HepG2 (cell line): ENCODE measurements around the gene SERPINB6. TPM values are rescaled to one million over a fixed set of nuclear protein-coding genes. Genes with fewer than 3 reads are reported as not detected.

Experiments
- E2F2 ChIP-seq: sonication (generic); formaldehyde crosslinking; IDR thresholded peaks from 2 replicates; pipeline ENCODE4 v1.4.0; 2020; ENCODE audit warnings: missing genetic modification reagents, borderline replicate concordance
- FOXO1 ChIP-seq: sonication (generic); formaldehyde crosslinking; IDR thresholded peaks from 2 replicates; pipeline ENCODE4 v1.4.0; 2020; ENCODE audit warnings: missing genetic modification reagents
- FOXP4 ChIP-seq: sonication (generic); formaldehyde crosslinking; IDR thresholded peaks from 2 replicates; pipeline ENCODE4 v1.4.0; 2020; ENCODE audit warnings: missing genetic modification reagents
- GMEB1 ChIP-seq: sonication (generic); formaldehyde crosslinking; IDR thresholded peaks from 2 replicates; pipeline ENCODE4 v1.5.1; 2020; ENCODE audit warnings: missing genetic modification reagents, mild to moderate bottlenecking, borderline replicate concordance
- HNF4A ChIP-seq: sonication (generic); formaldehyde crosslinking; IDR thresholded peaks from 2 replicates; pipeline ENCODE4 v1.4.0; 2020; ENCODE audit warnings: missing genetic modification reagents
- PAXIP1 ChIP-seq: sonication (generic); formaldehyde crosslinking; conservative IDR thresholded peaks from 2 replicates; pipeline ENCODE4 v1.4.0; 2020; ENCODE audit warnings: mild to moderate bottlenecking, missing genetic modification reagents, moderate library complexity
- RXRB ChIP-seq: IDR thresholded peaks from 2 replicates; pipeline ENCODE4 v1.6.1; 2016; ENCODE audit warnings: borderline replicate concordance, missing genetic modification reagents, missing compliant biosample characterization
- SAP130 ChIP-seq: IDR thresholded peaks from 2 replicates; pipeline ENCODE4 v1.6.1; 2016; ENCODE audit warnings: low read depth
- SMAD3 ChIP-seq: sonication (generic); formaldehyde crosslinking; IDR thresholded peaks from 2 replicates; pipeline ENCODE4 v1.4.0; 2020; ENCODE audit warnings: missing genetic modification reagents
- TFE3 ChIP-seq: IDR thresholded peaks from 2 replicates; pipeline ENCODE4 v1.6.1; 2016
- ZBED4 ChIP-seq: sonication (generic); formaldehyde crosslinking; IDR thresholded peaks from 2 replicates; pipeline ENCODE4 v1.4.0; 2020; ENCODE audit warnings: missing genetic modification reagents, borderline replicate concordance
- ZC3H13 ChIP-seq: sonication (generic); formaldehyde crosslinking; IDR thresholded peaks from 2 replicates; pipeline ENCODE4 v1.8.1; 2023; ENCODE audit warnings: mild to moderate bottlenecking, missing genetic modification reagents, moderate library complexity
- ZNF644 ChIP-seq: IDR thresholded peaks from 2 replicates; pipeline ENCODE4 v1.6.1; 2016; ENCODE audit warnings: low read depth
- polyA plus RNA-seq, 8 experiments: library from polyadenylated mRNA; depleted of rRNA in 3 of 8; stranded (reverse) in 7 of 8; unstranded in 1 of 8; fragments of >200 nt; fragmentation: Illumina TruSeq in 4 of 8; extraction: Trizol in 4 of 8; gene quantifications; 2 replicates each; pipeline versions ENCODE4 v1.2.1 to v1.2.3, GENCODE V29; 2011 to 2016; ENCODE audit warnings: low read depth in 4 of 8, missing spikeins in 1 of 8, mixed read lengths in 1 of 8; ENCODE audit not compliant: insufficient read depth in 1 of 8
- total RNA-seq, 5 experiments: library from RNA; depleted of rRNA; stranded (reverse); fragments of >200 nt; fragmentation: Illumina TruSeq; extraction: Trizol; gene quantifications; 2 replicates each; pipeline ENCODE4 v1.2.3, GENCODE V29; 2016; ENCODE audit warnings: low read depth in 1 of 5

Gene SERPINB6
- total and polyA plus RNA-seq, 2 of the 13 experiments (the other 11 are each of a cell fraction or from before 2014, with no cell fraction given) = 38.2 to 61.3 TPM

- TF ChIP-seq ZBED4 (CRISPR knock-in tag) (0 out of 2 replicates have a peak, but pooled peaks have one; percentile 16), TFE3 (CRISPR knock-in tag) (0 out of 2 replicates have a peak, but pooled peaks have one; percentile 22), ZNF644 (CRISPR knock-in tag) (peak; percentile 59; the same call in 1 of the 2 replicates), SAP130 (CRISPR knock-in tag) (peak; percentile 24; the same call in 1 of the 2 replicates), HNF4A (CRISPR knock-in tag) (peak; percentile 88), PAXIP1 (CRISPR knock-in tag) (peak; percentile 83), GMEB1 (CRISPR knock-in tag) (no peak), SMAD3 (CRISPR knock-in tag) (0 out of 2 replicates have a peak, but pooled peaks have one; percentile 28), ZC3H13 (no peak), FOXO1 (CRISPR knock-in tag) (peak; percentile 17; the same call in 1 of the 2 replicates), E2F2 (CRISPR knock-in tag) (no peak), RXRB (peak; percentile 41; the same call in 1 of the 2 replicates), FOXP4 (CRISPR knock-in tag) (peak; percentile 47; the same call in 1 of the 2 replicates)
These were observed 6.6 kb upstream of the SERPINB6 start (continued) for GRCh38 chr6:2977799-2978590.
